Vagina (tissue), 2 donors: ENCODE data around the gene KLC3.

Source experiments
- POLR2A ChIP-seq, 2 donors: fragments of 450-650 bp; IDR thresholded peaks; one replicate each; pipeline ENCODE4 v1.6.1; 2017; ENCODE audit warnings: antibody characterized with exemption in 2 of 2, mild to moderate bottlenecking in 2 of 2, moderate library complexity in 2 of 2
- POLR2AphosphoS5 ChIP-seq, 2 donors: sonication (generic); formaldehyde crosslinking; IDR thresholded peaks; one replicate each; pipeline ENCODE4 v1.9.0; 2017; ENCODE audit warnings: antibody characterized with exemption in 2 of 2, mild to moderate bottlenecking in 2 of 2, low read depth in 1 of 2; ENCODE audit not compliant: insufficient read depth in 1 of 2
- TF ChIP-seq, protein P1 (sequence below), 3 experiments: fragments of 450-650 bp in 2 of 3; fragments of 200-600 bp in 1 of 3; sonication (generic) in 1 of 3; IDR thresholded peaks; one replicate each; pipeline ENCODE4 v1.5.1; 2017 to 2019; ENCODE audit warnings: antibody characterized with exemption in 3 of 3, mild to moderate bottlenecking in 2 of 3, moderate library complexity in 2 of 3

- TF ChIP-seq, protein P1, sequence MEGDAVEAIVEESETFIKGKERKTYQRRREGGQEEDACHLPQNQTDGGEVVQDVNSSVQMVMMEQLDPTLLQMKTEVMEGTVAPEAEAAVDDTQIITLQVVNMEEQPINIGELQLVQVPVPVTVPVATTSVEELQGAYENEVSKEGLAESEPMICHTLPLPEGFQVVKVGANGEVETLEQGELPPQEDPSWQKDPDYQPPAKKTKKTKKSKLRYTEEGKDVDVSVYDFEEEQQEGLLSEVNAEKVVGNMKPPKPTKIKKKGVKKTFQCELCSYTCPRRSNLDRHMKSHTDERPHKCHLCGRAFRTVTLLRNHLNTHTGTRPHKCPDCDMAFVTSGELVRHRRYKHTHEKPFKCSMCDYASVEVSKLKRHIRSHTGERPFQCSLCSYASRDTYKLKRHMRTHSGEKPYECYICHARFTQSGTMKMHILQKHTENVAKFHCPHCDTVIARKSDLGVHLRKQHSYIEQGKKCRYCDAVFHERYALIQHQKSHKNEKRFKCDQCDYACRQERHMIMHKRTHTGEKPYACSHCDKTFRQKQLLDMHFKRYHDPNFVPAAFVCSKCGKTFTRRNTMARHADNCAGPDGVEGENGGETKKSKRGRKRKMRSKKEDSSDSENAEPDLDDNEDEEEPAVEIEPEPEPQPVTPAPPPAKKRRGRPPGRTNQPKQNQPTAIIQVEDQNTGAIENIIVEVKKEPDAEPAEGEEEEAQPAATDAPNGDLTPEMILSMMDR (IDR thresholded peaks at IDR 0.05): no peak
- no peak for TF ChIP-seq POLR2A (IDR thresholded peaks at IDR 0.05)
- no peak for TF ChIP-seq POLR2AphosphoS5 (IDR thresholded peaks at IDR 0.05; ENCODE audit: insufficient read depth in 1 of 2, low read depth in 1 of 2)
Measured at GRCh38 chr19:45349126-45349415, 8.5 kb downstream of the KLC3 start.
